Transverse colon (tissue), 3 donors: ENCODE results near the gene S100A14.

Experiments used
- CTCF ChIP-seq, 5 experiments: fragments of 200-600 bp in 3 of 5; fragments of 450-650 bp in 2 of 5; sonication (generic) in 3 of 5; IDR thresholded peaks; 1 replicate in 2 of 5; 2 replicates in 3 of 5; pipeline ENCODE4 v1.5.1; 2016 to 2017; ENCODE audit warnings: antibody characterized with exemption in 5 of 5, inconsistent platforms in 3 of 5, mild to moderate bottlenecking in 2 of 5, moderate library complexity in 1 of 5
- EP300 ChIP-seq: sonication (generic); formaldehyde crosslinking; IDR thresholded peaks from one replicate; pipeline ENCODE4 v1.6.1; 2017; ENCODE audit warnings: antibody characterized with exemption, low read depth
- POLR2A ChIP-seq: fragments of 450-650 bp; IDR thresholded peaks from one replicate; pipeline ENCODE4 v1.6.1; 2016; ENCODE audit warnings: antibody characterized with exemption, mild to moderate bottlenecking, moderate library complexity

- no peak for TF ChIP-seq CTCF (IDR thresholded peaks at IDR 0.05)
- no peak for TF ChIP-seq POLR2A
- TF ChIP-seq EP300 = no peak
These were observed 789 bp upstream of the S100A14 start for GRCh38 chr1:153616917-153617311.
